Measurements from ENCODE around the gene CH25H.

The CH25H gene

DNA sequence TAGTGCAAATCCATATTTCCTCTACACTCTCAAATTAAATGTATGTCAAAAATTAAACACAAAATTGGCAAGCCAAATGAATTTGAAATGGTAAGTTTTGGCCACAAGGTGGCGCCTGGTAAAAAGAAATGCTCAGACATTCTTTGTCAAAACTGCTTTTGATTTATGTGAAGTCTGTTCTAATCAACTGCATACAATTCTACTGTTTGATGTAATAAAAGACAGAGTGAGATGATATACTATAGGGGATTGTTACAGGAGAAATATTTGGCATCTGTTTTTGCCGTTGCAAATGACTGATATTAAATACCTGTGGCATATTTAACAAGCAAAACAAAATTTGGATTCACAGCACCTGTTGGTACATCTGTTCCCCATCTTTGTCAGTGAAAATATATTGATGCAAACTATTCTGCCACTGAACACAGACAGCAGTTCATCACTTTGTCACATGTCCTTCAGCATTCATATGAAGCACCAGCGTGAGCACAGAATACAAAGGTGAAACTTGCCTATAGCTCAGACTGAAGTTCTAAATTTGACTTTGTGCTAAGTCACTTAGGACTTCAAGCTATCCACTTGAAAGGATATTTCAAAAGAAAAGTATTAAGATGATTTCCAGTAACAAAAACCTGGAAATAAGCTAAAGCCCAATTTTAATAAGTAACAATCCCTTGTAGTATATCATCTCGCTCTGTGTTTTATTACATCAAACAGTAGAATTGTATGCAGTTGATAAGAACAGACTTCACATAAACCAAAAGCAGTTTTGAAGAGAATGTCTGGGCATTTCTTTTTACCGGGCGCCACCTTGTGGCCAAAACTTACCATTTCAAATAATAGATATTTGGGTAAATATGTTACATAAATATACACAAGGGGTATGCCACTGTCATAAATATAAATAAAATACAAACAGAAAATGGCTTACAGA, 10.2 kb upstream of the CH25H start:
- DNase-seq (ENCODE audit: low read depth), result peak; percentile 69
- TF ChIP-seq, protein P1, sequence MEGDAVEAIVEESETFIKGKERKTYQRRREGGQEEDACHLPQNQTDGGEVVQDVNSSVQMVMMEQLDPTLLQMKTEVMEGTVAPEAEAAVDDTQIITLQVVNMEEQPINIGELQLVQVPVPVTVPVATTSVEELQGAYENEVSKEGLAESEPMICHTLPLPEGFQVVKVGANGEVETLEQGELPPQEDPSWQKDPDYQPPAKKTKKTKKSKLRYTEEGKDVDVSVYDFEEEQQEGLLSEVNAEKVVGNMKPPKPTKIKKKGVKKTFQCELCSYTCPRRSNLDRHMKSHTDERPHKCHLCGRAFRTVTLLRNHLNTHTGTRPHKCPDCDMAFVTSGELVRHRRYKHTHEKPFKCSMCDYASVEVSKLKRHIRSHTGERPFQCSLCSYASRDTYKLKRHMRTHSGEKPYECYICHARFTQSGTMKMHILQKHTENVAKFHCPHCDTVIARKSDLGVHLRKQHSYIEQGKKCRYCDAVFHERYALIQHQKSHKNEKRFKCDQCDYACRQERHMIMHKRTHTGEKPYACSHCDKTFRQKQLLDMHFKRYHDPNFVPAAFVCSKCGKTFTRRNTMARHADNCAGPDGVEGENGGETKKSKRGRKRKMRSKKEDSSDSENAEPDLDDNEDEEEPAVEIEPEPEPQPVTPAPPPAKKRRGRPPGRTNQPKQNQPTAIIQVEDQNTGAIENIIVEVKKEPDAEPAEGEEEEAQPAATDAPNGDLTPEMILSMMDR (conservative IDR thresholded peaks at IDR 0.05; ENCODE audit: control insufficient read depth, insufficient read depth, low read depth, low read length), result peak; percentile 63

DNA sequence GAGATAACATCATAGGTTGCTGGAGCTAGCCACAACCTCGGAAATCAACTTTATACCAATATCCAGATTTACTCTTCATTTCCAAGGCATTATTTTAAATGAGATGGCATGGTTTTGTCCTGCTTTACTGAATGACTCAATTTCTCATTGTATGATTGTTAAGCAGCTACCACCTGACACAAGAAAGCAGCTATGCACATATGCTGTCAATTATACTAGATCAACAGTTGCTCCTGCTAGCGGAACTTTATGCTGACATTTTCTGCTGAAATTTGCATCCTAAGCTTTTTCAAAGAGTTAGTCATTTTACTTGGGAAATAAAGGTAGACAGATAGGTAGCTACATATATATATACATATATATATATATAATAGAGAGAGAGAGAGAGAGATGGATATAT, 8.9 kb upstream of the CH25H start:
- H3K4me3 ChIP-seq (ENCODE audit: control insufficient read depth, low read depth, low read length), result no peak overlapping the region
- peak; percentile 21 for DNase-seq (ENCODE audit: low read depth)
- TF ChIP-seq, protein P1 (conservative IDR thresholded peaks at IDR 0.05; ENCODE audit: control insufficient read depth, insufficient read depth, low read depth, low read length), result no peak

More for the DNA sequence above, 10.2 kb upstream of the CH25H start:
- no peak overlapping the region for H3K4me3 ChIP-seq (ENCODE audit: control insufficient read depth, low read depth, low read length)

DNA sequence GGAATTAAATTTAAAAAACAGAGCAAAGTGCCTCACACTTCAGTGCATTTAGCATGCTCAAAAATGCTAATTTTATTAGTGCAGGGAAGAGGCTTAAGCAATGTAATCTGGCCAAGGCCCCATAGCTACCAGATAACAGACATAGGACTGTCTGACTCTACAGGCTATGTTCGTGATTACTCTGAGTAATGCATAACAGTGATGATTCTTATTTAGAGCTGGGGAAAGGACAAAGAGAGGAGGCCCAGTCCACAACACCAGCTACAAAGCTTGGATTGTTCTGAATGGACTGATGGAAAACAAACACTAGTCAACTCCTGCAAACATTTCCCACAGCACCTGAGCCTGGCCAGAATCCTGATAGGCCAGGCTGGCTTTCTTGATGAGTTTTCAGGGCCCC, 8.4 kb upstream of the CH25H start:
- TF ChIP-seq, protein P1 (conservative IDR thresholded peaks at IDR 0.05; ENCODE audit: control insufficient read depth, insufficient read depth, low read depth, low read length), result no peak
- no peak overlapping the region for H3K4me3 ChIP-seq (ENCODE audit: control insufficient read depth, low read depth, low read length)
- DNase-seq (ENCODE audit: low read depth), result no peak

DNA sequence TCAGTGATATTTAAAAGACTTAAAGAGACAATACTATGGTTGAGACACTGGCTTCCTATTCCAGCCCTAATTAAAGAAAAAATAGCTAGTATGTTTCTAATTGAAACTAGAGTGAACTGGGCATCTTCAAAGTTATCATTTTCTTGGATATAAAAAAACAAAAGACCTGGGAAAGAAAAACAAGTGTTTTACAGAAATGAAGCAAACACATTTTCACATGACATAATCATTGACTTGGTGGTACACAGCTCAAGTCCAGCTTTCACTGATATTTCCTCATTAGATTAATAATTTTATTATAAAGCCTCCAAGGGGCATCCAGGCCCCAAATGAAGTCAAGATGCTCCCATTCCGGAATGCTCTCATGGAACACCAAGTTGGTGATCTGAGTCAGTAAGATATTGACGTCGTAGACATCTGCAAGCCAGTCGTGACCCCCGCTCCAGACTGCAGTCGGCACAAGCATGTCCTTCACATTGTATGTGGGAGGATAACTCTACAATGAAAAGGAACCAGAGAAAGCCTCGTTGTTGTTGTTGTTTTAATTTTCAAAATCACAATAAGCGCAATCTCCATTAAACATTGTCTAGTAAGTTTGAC, 7.5 kb upstream of the CH25H start:
- TF ChIP-seq, protein P1 (conservative IDR thresholded peaks at IDR 0.05; ENCODE audit: control insufficient read depth, insufficient read depth, low read depth, low read length), result no peak
- no peak overlapping the region for H3K4me3 ChIP-seq (ENCODE audit: control insufficient read depth, low read depth, low read length)
- peak; percentile 15 for DNase-seq (ENCODE audit: low read depth)

DNA sequence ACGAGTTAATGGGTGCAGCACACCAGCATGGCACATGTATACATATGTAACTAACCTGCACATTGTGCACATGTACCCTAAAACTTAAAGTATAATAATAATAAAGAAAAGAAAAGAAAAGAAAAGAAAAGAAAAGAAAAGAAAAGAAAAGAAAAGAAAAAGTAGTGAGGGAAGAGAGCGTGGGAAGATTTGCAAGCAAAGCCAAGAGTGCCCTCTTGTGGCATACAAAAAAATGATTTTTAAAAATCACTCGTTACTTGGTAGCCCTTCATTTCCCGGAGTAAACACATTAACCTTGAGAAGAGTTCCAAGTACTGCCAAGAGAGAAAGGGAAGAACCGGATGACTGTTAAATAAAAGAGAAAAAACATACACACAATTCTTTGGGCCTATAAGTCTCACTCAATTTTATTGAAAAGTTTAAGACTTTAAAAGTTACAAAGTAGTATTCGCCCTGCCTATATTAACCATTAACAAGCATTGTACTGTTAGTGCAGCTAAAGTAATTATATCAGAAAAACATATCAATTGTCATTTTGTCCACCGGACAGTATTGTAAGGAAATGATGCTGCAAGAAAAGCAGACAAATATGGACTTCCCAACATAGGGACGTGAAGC, 6.2 kb upstream of the CH25H start:
- H3K4me3 ChIP-seq (ENCODE audit: control insufficient read depth, low read depth, low read length), result no peak overlapping the region
- DNase-seq (ENCODE audit: low read depth), result peak; percentile 66
- TF ChIP-seq, protein P1 (conservative IDR thresholded peaks at IDR 0.05; ENCODE audit: control insufficient read depth, insufficient read depth, low read depth, low read length), result peak; percentile 58

DNA sequence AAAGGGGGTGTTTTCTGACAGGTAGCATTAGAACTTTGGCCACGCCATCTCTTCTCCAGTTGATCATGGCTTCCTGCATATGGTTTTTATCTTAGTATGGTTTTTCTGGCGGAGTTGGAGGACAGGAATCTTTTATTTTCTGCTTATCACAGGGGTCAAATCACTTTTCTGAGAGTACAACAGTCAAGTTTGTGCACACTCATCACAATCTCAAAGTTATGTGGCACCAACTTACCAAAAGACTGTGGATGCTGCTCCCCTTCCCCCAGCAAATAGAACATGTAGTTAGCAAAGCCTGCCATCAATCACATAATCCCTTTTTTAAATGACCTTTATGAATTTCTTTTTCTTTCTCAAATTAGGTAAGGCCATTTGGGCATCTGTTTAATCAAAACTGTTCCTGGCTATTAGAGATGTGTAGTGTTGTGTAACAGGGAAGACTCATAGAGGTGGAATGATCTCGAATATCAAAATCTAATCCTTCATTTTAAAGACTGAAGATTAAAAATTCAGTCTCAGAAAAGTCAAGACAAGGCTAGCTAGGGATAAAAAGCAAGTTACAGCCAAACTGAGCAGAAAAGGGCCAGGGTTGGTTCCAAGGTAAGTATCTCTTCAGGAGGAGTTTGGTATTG, 3.8 kb upstream of the CH25H start:
- TF ChIP-seq, protein P1 (conservative IDR thresholded peaks at IDR 0.05; ENCODE audit: control insufficient read depth, insufficient read depth, low read depth, low read length), result no peak
- DNase-seq (ENCODE audit: low read depth), result peak; percentile 28
- no peak overlapping the region for H3K4me3 ChIP-seq (ENCODE audit: control insufficient read depth, low read depth, low read length)
